GM19395 (cell line): ENCODE measurements around the gene ME3.

Experiments used
- ATAC-seq: cut with Tn5 transposase; IDR thresholded peaks from one replicate; pipeline ENCODE4 v1.9.1; 2021; ENCODE audit warnings: mild to moderate bottlenecking, moderate library complexity; ENCODE audit not compliant: unreplicated experiment

ME3 gene

DNA sequence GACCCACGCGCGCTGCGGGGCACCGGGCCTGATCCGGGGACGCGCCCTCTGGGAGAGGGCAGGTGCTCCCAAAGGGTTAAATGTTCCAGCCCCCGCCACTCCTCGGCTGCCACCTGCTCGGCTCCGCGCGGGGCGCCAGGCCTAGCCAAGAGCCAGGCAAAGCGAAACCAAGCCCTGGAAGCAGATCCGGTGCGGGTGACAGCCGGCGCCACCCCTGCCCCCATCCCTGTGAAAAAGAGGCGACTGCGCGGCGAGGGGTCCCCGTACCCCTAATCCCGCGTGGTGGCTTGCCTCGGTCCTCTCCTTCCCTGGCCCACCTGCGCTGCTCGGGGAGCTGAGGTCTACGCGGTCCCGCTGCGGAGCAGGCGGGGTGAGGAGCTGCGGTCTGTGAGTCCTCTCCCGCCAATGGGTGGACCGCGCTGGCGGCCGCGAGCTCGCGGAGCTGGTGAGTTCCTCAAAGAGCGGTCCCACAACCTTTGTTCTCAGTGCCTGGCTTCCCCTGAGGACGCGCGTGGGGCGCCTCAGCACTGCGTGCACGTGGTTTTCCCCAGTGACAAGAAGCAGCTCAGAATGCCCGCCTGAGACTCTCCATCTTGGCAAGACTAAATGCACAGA, at the start of gene ME3:
TSS of gene ME3 (minus strand) at position 610 of the 615 bp plus-strand sequence.
- peak; percentile 53 for ATAC-seq

DNA sequence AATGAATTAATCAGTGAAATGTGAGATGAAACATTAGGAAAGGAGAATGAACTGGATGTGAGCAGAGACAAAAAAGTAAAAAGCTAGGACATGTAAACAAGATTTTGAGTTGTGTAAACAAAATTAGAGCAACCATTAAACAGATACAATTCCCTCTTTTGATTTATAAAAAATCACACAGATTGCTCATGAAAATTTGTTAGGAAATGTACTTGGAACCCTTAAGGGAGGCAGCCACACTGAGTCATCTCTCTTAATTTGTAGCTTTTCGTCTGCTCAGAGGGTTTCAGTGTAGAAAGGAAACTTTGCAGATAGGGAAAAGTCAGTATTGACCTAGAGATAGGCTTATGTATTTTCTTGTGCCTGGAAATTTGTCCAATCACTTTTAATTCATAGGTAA, 49.6 kb upstream of the ME3 start:
- no peak for ATAC-seq

DNA sequence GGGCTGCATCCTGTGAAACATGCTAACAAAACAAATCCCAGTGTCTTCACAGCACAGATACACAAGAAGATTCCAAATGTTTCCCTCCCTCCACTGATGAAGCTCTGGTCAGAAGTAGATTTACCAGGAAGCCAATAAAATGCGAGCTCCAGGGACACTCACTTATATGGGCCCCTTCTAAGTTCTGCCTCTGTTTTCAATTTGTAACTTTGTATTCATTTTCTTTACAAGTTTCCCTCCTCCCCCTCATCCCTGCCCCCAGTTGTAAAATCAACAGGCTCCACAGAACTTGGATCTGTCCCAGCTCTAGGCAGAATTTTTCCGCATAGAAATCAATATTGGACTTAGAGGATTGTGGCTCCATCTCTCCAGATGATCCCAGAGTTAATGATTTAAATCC, 48.1 kb upstream of the ME3 start:
- no peak for ATAC-seq

- no peak for ATAC-seq
These were observed 47.5 kb upstream of the ME3 start for GRCh38 chr11:86719781-86720463.

- no peak for ATAC-seq
These were observed 46.6 kb upstream of the ME3 start for GRCh38 chr11:86718999-86719398.

GRCh38 chr11:86718521-86718920, 46.1 kb upstream of the ME3 start:
- no peak for ATAC-seq

DNA sequence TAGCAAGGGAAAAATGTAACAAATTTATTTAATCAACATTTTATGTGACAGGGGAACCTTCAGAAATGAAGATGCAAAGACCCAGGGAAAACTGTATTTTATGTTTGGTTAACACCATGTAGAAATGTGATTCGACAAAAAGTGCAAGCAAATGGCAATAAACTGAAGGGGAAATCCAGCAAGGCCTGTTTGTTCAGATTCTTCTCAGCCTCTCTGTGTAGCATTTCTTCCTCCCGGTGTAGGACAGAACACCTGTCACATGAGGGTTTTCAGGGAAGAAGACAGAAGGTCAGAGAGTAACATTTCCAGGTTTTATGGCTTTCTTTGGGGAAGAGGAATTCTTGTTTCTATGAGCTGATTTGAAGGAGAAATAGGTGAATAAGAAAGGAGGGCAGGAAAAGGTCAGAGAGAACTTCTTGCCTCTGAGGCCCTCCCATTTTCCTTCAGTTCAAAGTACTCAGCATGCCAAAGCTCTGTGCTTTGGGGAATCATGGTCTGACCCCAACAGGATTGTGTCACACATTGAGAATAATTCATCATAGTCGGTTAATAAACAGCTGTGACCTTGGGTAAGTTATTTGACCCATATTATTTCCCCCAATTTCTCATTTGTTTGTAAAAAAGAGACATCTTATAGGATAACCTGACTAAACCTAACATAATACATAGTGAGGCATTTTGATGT, 45.5 kb upstream of the ME3 start:
- no peak for ATAC-seq

- no peak for ATAC-seq
These were observed 43.2 kb upstream of the ME3 start for GRCh38 chr11:86715611-86716010.

DNA sequence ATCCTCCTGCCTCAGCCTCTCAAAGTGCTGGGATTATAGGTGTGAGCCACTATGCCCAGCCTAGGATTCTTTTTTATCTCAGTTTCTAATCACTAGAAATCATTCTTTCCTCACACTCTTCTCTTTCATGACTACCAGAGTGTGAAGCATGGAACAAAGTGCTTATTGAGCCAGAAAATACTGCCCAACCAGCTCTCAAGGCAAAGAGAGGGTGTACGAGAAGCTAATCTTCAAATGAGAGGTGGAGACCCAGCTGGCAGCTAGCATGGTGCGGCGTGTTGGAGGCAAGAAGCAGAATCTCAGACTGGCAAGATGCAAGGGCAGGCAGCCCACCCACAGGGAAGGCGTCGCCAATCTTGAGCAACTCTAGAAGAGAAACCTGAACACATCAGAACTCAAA, 41.1 kb upstream of the ME3 start:
- no peak for ATAC-seq

- ATAC-seq, result no peak
These were observed 38.5 kb upstream of the ME3 start for GRCh38 chr11:86710936-86711335.

GRCh38 chr11:86708669-86709068, 36.3 kb upstream of the ME3 start:
- no peak for ATAC-seq

GRCh38 chr11:86706338-86707131, 34.1 kb upstream of the ME3 start:
- ATAC-seq, result no peak

DNA sequence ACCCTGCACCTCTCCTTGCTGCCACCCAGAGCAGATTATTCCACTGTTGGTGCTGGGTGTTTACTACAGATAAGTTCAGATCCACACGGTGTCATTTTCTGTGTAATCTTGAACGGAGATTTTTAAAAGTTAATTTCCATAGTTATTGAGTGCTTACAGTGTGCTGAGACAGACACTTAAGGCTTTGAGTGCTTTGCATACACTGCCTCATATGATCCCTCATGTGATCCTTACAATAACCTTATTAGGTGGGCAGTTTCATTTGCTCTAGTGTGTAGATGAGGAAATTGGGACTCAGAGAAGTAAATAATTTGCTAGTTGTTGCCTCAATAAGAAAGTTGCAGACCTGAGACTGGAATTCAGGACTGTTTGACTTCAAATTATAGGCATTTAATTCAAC, 32.3 kb upstream of the ME3 start:
- no peak for ATAC-seq

DNA sequence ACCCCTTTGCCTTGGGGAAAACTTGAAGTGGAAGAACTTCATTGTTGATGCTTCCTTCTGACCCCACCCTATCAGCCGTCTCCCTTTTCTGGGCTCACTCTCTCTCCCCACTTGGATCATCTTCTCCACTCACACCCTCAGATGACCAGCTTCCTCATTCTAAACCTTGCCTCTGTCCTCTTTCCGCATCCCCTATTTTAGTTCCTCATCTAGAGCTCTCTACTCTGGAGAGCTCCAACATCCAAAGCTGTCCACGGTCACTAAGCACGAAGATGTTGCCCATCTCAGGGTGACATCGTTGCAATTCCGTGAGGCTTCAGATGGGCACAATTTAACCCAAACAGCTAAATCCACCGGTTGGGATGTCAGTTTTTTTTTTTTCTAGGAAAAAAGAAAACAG, 31.6 kb upstream of the ME3 start:
- ATAC-seq, result no peak

DNA sequence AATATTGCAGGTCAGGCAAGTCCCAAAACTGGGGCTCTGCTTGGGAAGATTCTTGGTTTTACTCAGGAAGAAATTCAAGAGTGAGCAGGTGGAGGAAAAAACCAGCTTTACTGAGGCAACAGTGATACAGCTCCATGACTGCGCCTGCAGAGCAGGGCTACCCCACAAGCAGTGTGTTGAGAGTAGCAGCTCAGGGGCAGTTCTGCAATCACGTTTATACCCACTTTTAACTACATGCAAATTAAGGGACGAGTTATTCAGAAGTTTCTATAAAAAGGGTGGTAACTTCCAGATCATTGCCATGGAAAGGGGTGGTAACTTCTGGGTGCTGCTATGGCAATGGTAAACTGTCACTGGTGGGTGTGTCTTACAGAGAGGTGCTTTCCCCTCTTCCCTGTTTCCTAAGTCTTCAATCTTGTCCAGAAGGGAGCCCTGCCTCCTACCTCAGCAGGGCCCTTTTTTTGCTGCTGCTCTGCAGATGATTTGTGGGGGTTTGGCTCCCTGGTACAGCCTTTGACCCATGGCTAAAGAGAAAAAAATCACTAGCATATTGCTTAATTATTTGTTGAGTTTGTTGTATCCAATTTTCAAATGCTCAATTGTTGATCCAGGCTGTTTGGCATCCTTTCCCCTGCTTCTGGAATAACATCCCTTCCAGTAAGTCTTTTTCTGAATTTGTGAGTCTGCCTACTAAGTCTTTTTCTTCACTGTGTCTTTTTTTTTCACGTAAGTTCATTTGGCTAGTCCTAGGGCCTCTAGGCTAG, 30.0 kb upstream of the ME3 start:
- no peak for ATAC-seq

DNA sequence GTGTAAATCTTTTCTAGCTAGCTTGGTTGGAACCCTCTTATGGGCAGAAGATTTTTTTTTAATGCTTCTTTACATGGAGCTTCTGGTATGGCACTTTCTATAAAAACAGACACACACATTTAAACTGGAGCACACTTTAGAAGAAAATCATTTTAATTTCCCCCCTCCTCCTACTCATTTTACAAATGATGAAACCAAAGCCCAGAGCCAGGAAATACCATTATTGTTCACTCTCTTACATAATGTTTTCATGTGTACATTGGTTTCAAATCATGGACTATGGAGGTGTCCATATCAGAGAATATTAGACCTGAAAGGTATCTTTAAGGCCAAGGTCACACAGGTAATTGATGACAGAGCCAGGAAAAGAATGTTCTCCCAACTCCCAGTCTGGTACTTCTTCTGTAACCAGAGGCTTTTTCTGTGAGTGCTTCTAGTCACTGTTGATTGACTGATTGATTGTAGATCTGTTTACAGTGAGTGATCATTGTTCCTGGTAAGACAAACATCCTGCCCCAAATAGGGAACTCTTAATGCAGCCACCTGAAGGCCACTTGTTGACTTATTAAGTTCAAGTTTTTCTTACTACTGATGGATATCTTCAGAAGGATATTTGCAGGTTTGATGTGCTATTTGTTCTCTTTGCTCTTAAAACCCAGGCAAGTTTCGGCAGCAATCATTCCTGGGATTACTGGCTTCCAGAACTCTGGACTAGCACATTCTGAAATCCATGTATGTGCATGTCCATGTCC, 26.8 kb upstream of the ME3 start:
- ATAC-seq, result no peak

- ATAC-seq, result no peak
These were observed 26.2 kb upstream of the ME3 start for GRCh38 chr11:86698639-86699038.

- no peak for ATAC-seq
These were observed 24.0 kb upstream of the ME3 start for GRCh38 chr11:86696451-86696850.

GRCh38 chr11:86696004-86696403, 23.6 kb upstream of the ME3 start:
- ATAC-seq, result no peak

DNA sequence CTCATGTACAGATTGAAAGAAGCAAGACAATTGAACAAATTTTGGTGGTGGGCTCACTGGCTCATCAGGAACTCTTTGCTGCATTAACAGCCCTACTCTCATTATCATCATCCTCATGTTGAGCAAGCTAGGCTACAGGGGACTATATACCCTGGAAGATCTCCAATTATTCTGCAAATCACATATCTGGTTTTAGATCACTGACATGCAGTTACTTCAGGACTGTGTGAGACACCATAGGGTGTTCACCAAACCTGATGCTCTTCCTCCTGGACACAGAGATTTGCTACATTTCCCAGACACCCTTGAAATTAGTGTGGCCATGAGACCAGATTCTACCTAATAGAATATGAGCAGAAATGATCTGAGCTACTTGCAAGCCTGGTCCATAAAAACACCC, 23.0 kb upstream of the ME3 start:
- no peak for ATAC-seq
